ENCODE results near the gene RELN. TPM values are rescaled to one million over a fixed set of nuclear protein-coding genes. Genes with fewer than 3 reads are reported as not detected.

The RELN gene
- total RNA-seq, 4 donors from 2014 or later, result 0.02 to 0.73 (median 0.39) TPM; not detected in 1

DNA sequence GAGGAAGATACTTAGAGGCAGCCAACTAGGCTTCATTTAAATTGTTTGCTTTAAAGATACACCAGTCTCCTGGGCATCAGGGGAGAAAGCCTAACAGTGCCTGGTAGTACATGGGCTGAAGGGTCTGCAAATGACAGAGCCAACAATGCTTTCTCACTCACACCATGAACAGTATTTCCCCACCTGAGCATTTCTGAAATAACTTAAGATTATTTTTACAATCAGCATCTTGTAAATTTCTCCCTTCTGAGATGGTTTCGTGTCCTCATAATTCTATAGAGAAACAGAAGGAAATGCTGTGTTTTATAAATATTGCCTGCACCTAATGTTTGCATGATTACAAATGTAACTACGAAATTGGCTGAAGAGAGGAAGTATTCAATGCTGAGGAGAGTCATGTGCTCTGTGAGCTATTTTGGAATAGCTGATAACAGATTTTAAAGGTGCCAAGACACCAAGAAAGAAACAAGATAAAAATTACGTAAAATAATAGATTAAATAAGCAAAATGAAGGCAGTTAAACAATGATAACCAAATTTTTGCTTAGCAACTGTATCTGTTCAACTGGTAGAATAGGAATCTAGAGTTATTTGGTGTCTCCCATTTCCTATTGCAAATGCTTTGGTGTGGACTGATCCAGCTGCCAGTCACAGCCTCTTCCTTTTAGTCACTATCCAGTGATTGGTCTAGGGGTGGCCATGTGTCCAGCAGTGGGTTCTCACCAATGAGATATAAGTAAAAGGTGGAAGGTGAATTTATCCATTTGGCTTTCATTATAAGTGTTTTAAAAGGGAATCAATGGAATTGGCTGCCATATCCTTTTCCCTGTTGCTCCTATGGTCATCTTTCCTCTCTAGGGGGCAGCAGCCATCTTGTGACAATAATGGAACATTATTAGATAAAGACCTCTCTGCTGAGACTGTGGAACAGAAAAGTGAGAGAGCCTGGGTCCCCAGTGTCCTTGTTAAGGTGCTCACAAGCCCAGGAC lies 375.5 kb downstream of the RELN start:
- H3K36me3 ChIP-seq, result no peaks in the 10 kb centered on the region
- intact Hi-C loops (cut with DNase I; ENCODE audit: low total_unique reads), result no loop called here
- H3K27me3 ChIP-seq, result no peaks in the 10 kb centered on the region
- ATAC-seq (no peak), DNase-seq (no peak)
- H3K4me1 ChIP-seq, result no peaks in the 10 kb centered on the region
- in situ Hi-C loops (cut with MboI; ENCODE audit: low sequenced_read_pairs in 4 of 4), result no loop called here
- TF ChIP-seq, protein P1, sequence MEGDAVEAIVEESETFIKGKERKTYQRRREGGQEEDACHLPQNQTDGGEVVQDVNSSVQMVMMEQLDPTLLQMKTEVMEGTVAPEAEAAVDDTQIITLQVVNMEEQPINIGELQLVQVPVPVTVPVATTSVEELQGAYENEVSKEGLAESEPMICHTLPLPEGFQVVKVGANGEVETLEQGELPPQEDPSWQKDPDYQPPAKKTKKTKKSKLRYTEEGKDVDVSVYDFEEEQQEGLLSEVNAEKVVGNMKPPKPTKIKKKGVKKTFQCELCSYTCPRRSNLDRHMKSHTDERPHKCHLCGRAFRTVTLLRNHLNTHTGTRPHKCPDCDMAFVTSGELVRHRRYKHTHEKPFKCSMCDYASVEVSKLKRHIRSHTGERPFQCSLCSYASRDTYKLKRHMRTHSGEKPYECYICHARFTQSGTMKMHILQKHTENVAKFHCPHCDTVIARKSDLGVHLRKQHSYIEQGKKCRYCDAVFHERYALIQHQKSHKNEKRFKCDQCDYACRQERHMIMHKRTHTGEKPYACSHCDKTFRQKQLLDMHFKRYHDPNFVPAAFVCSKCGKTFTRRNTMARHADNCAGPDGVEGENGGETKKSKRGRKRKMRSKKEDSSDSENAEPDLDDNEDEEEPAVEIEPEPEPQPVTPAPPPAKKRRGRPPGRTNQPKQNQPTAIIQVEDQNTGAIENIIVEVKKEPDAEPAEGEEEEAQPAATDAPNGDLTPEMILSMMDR (IDR thresholded peaks at IDR 0.05 in 4 of 5, conservative IDR thresholded peaks at IDR 0.05 in 1 of 5), result no peak
- TF ChIP-seq POLR2A (IDR thresholded peaks at IDR 0.05), result no peak
- no peak overlapping the region for H3K27ac ChIP-seq
- H3K9me3 ChIP-seq, result no peaks in the 10 kb centered on the region
- H3K4me3 ChIP-seq, result no peak overlapping the region

DNA sequence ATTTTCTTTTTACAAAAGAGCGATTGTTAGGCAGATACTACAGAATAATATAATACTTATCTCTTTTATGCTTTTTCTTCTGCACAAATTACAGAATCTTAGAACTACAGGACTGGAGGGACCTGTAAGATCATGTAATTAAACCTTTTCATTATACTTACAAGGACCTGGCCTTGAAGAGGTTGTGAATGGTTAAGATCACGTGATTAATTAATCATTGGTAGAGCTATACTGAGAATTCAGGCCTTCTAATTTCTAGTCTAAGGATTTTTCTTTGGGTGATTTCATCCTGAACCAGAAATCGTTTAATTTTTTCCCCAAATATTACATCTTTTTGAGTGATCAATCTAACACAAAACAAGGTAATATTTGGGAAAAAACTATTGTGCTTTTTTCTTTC lies 379.7 kb downstream of the RELN start:
- H3K9me3 ChIP-seq, result no peaks in the 10 kb centered on the region
- no peak for ATAC-seq
- TF ChIP-seq, protein P1 (IDR thresholded peaks at IDR 0.05 in 4 of 5, conservative IDR thresholded peaks at IDR 0.05 in 1 of 5), result no peak
- TF ChIP-seq POLR2A (IDR thresholded peaks at IDR 0.05), result no peak
- H3K27ac ChIP-seq, result no peak overlapping the region
- intact Hi-C loops (cut with DNase I; ENCODE audit: low total_unique reads) (no loop called here), in situ Hi-C loops (cut with MboI; ENCODE audit: low sequenced_read_pairs in 4 of 4) (no loop called here)
- no peaks in the 10 kb centered on the region for H3K36me3 ChIP-seq
- DNase-seq, result no peak
- no peaks in the 10 kb centered on the region for H3K27me3 ChIP-seq
- no peaks in the 10 kb centered on the region for H3K4me1 ChIP-seq
- no peak overlapping the region for H3K4me3 ChIP-seq

DNA sequence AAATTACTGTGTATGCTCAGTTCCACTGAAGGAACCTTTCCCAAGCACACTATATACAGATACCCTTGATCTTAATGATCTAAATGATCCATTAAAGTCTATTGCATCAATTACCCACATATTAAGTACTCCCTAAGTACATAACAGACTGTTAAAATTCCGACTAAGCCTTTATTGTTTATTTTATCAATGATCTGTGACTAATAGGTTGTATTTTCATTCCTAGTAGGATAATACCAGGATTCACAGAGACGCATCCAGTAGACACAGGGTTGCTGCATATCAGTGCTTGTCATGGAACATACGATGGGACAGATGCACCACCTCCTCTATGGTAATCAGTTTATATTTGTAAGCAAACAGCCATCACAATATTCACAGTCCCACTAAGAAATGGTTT lies 383.8 kb downstream of the RELN start:
- in situ Hi-C loops (cut with MboI; ENCODE audit: low sequenced_read_pairs in 4 of 4), result no loop called here

DNA sequence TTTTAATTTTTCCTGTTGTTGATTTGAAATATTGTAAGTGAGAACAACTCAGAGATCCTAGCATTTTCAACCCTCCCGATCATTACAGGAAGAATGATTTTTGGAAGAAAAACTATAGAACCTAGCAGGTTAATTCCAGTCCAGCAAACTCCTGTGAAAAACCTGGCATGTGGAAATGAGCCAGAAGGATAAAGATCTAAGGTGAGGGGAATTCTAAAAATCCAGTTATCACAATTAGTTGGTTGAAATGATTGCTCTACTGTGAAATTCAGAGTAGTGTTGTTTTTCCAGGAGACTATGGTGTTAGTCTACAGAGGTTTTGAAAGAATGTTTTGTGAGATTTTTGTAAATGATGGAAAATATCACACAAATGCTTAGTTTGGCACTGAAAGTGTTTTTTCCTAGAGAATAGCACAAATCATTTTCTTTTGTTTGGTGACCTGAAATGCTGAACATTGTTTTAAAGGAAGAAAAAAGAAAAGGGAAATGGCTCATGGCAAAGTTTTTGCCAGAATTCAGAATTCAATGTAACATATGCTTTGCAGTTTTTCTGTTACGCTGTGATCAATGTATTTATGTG lies 391.0 kb downstream of the RELN start:
- ATAC-seq, result no peak
- in situ Hi-C loops (cut with MboI; ENCODE audit: low sequenced_read_pairs in 4 of 4), result no loop called here
- TF ChIP-seq, protein P1 (IDR thresholded peaks at IDR 0.05 in 4 of 5, conservative IDR thresholded peaks at IDR 0.05 in 1 of 5), result no peak
- no peak for TF ChIP-seq POLR2A (IDR thresholded peaks at IDR 0.05)

More for the DNA sequence above, 383.8 kb downstream of the RELN start:
- no peaks in the 10 kb centered on the region for H3K36me3 ChIP-seq
- no peak for ATAC-seq
- TF ChIP-seq, protein P1 (IDR thresholded peaks at IDR 0.05 in 4 of 5, conservative IDR thresholded peaks at IDR 0.05 in 1 of 5), result no peak
- no peak for TF ChIP-seq POLR2A (IDR thresholded peaks at IDR 0.05)
- H3K4me1 ChIP-seq, result no peaks in the 10 kb centered on the region
- no peak overlapping the region for H3K27ac ChIP-seq
- no peaks in the 10 kb centered on the region for H3K9me3 ChIP-seq
- H3K4me3 ChIP-seq, result no peak overlapping the region
- no peak for DNase-seq
- intact Hi-C loops (cut with DNase I; ENCODE audit: low total_unique reads), result no loop called here
- H3K27me3 ChIP-seq, result no peaks in the 10 kb centered on the region

More for the DNA sequence above, 391.0 kb downstream of the RELN start:
- no peaks in the 10 kb centered on the region for H3K4me1 ChIP-seq
- H3K27me3 ChIP-seq, result no peaks in the 10 kb centered on the region
- no peak overlapping the region for H3K27ac ChIP-seq
- H3K4me3 ChIP-seq, result no peak overlapping the region
- H3K36me3 ChIP-seq, result no peaks in the 10 kb centered on the region
- intact Hi-C loops (cut with DNase I; ENCODE audit: low total_unique reads), result no loop called here
- no peak for DNase-seq
- H3K9me3 ChIP-seq, result no peaks in the 10 kb centered on the region

Measured in gastrocnemius medialis (tissue), 4 donors.